LoVo (cell line): ENCODE data around the gene NRXN3.

ENCODE experiments used
- DNase-seq: peaks from one replicate; pipeline ENCODE4 v3.0.0-alpha.2; 2016; ENCODE audit warnings: low spot score

The NRXN3 gene

DNA sequence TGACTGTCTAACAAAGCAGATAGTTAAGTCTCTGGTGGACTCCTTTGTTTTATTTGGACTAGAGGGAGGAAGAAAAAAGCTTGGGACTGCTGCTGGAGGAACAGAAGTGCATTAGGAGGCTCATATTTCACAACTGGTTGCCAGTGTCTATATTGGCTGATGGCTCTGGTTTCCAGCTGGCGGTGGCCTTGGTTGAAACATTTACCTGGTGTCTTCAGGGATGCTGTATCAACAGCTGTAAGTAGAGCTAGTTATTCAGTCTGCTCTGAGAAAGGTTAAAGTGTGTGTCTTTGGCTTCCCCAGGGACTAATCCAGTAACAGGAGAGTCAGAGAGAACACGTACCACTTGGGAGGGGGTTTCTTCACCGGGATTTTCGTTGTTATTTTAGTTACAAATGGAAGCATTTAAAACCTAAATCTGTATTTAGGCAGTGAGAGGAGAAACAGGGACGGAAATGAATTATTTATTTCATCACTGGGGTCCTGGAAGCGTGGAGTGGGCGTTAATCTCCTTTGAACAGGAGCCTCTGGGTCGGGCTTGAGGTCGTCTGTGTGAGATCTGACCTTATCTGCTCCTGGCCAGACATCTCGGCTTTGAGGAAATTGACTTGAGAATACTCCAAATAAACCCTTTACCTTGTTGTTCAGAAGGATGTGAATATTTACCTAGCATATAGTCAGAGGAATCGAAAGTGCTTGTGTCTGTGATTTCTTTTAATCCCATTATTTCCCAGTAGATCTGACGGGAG, 149.9 kb downstream of the NRXN3 start:
- no peak for DNase-seq

DNA sequence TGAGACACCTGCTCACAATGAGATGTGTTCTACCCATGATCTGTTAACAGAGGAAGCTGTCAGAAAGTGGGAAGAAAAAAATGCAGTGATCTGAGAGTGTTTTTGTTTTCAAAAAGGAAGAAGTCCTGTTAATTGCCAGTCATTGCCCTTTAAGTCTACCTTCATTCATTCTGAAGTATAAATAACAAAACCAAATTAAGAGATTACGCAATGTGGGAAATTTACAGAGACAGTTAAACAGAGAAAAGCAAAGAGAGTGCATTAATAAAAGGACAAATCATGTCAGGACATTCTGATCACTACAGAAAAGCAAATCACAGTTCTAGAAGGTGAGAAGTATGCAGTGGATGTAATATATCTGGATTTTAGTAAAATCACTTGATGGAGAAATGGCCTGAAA, 154.2 kb downstream of the NRXN3 start:
- DNase-seq: no peak

DNA sequence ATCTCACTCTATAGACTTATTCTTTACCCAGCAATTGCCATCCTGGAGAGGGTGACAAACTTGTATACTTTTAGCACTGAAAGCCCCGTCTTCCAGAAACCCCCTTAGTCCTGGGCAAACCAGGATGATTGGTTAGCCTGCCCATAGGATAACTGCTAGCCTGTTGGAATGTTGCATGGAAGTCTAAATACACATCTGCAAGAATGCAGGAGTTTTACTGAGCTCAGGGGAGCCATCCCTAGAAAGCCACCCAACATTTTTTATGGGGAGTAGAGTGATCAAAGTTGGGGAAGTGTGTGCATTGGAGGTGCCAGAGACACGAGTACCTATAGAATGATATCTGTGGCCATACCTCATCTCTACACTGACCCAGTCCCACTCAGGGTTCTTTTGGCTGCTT, 155.7 kb downstream of the NRXN3 start:
- no peak for DNase-seq

DNA sequence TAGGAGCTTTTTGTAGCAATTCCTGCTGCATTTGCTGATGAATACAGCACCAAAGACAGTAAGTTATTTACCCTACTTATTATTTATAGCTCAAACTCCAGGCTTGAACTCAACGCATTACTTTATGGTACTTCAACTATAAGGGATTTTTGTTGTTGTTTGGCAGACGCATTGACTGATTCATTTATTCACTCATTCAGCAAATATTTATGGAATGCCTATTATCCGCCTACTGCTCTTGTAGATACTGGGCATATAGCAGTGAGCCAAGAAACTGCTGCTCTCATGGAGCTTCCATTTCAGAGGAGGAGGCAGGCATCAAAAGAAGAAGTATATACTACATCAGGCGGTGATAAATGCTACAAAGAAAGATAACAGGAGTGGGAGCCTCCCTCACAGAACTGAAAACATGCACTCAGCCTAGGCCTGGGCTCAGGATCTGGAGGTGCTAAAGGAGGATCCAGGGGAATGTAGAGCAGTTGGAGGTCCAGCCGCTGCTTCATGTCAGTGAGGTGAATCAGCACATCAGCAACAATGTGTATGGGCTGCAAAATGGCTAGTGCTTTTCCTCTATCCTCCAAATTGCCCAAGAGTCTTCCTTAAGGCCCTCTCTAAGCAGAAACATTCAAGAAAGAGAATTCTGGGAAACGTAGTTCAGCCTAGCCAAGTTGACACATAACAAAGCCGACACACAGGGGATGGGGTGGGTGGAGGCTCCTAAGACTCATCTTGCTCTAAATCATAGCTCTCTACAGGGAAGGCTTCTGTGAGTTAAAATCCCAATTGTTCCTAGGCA, 157.5 kb downstream of the NRXN3 start:
- no peak for DNase-seq

DNA sequence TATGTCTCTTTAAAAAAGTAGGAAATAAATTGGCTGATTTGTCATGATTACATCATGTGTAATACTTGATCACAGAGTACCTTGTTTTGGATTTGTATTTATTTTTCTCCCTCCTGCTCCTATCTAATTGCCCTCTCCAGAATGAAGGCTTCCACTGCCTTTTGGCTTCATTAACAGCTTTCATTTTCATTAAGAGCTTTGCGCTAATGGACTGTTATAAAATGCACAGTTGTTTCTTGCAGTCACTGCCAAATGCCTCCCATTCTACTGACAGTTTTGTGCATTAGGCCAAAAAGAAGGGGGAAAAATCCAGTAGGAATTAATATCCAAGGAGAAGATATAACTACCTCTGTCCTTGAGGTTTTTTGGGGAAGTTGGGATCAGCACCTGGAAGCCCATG, 159.2 kb downstream of the NRXN3 start:
- DNase-seq: no peak

DNA sequence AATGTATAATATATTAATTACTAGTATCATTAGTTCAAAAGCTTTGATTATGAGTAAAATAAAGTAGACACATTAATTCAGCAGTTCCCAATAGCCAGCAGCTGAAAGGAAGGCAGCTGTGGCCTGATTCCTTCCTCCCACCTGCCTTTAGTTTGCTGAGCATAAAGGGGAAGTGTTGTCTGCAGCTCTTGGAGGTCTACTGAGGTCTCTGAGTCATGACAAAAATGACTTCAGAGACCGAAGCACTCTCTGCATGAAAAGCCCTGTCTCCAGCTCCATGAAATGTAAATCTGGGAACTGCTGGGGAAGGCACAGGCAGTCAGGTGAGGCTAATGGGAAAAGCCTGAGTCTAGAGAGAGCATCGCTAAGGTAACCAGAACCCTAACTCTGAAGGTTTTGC, 165.4 kb downstream of the NRXN3 start:
- no peak for DNase-seq

DNA sequence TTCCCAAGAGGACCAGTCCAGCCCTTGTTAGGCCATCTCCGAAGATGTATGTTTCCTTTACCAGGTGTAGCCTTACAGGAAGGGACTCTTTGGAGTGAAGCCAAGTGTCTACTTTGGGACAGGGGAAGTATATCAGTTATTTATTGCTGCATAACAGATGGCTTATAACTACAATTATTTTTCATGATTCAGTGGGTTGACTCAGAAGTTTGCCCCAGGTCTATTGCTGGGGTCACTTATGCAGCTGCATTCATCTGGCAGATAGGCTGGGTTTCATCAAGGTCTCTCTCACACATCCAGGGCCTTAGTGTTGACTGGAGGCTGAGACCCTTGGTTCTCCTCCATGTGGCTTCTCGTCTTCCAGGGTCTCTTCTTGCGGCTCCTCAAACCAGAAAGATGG, 170.1 kb downstream of the NRXN3 start:
- DNase-seq: no peak

DNA sequence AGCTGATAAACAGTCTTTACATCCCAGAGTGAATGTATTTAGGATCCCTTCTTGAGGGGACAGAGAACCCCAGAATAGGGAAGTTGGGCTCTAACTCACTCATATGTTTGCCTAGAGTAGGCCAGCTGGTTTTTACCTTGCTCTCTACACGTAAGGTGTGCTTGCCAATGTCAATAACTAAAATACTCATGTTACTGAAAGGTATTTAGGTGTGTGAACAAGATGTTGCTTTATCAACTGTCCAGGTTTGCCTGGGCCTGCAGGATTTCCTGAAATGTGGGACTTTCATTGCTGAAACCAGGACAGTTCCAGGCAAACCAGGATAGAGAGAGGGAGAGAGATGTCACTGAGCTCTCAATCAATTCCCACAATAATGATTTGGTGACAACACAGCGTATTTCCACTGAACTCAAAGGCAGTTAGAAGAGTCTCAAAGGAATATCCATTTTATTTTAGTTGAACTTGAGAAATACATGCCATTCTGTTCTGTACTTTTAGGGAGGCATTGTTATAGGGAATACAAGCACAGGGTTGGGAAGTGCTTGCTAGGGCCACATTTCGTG, 171.7 kb downstream of the NRXN3 start:
- no peak for DNase-seq

DNA sequence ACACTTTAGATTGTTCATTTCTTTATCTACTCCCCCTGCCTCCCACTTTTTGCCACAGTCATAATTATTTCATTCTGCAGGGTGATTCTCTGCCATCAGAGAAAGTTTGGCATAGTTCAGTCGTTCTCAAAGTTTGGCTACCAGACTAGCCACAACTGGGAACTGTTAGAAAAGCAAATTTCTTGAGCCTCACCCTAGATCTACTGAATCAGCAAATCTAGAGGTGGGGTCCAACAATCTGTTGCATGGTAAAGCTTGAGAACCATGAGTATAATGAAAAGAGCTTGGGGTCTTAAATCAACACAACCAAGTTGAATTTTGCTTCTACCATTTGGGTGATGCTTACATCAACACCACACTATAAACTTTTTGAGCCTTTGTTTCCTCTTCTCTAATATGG, 172.7 kb downstream of the NRXN3 start:
- no peak for DNase-seq

DNA sequence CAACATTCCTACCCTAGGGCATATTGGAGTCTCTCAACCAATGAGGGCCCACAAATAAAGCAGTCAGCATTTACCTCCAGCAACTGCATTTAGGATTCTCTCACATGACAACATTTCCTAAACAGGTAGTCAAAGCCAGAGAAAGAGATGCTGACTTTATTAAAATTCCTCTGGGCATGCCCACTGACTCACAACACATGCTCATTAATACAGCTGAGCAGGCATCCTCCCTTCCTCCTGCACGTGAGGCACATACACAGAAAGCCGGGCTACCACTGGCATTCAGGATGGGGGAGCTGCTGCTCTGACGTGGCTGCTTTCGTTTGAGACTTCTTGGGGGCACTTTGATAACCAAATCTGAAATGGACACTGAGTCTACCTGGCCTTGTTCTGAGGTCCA, 174.1 kb downstream of the NRXN3 start:
- DNase-seq: no peak

DNA sequence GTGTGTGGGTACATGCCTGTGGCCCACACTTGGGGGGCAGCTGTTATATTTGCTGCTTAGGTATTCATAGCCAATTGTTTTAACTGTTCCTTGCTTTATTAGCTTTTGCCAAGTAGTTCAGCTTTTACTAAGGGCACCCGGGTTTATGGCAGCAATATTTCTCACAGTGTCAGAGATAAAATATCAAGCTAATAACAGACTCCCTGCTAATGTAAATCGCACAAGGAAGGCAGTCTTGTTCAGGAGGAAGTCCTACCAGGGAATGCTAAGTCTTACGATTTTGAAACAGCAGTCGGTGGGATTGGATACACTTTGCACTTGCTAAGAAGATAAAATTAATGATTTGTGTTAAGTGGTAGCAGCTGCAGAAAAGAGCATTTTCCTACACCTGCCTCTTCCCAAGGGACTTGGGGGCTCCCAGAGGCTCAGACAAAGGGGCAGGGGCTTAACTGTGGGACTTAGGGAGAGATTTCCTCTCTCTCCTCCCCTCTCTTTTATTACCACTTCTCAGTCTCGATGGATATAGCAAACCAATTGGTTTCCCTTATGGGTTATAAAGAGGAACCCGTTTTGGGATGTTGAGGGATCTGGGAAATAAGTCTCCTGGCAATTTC, 175.1 kb downstream of the NRXN3 start:
- DNase-seq: no peak

DNA sequence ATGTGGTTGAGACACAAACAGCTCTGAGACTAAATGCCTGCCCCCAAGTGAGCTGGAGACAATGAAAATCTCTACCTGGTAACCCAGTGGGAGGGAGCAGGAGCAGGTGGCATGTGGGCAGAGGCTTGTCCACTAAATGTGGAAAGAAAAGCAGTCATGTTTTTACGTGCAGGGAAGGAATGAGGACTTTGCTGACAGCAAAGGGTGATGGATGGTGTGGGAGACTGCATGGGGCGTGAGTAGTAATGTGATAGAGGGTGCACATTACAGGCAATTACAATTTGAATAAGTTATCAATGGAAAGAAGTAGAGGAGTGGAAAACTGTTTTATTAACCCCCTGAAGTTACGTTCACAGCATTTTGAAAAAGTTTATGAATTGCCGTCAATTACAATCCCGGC, 176.6 kb downstream of the NRXN3 start:
- no peak for DNase-seq

DNA sequence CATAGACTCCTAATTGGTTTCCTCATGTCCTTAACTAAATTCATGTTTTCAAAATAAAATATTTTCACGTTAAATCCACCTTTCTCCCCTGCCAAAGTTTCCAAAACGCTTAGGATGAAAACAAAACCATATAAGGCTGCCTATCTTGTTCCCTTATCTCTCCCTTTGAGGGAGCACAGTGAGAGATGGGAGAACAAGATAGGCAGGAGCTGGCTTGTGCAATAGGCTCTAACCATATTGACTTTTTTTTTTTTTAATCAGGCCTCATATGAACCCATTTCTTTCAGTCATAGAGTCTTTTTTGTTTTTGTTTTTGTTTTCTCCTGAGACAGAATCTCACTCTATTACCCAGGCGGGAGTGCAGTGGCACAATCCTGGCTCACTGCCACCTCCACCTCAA, 184.9 kb downstream of the NRXN3 start:
- no peak for DNase-seq

DNA sequence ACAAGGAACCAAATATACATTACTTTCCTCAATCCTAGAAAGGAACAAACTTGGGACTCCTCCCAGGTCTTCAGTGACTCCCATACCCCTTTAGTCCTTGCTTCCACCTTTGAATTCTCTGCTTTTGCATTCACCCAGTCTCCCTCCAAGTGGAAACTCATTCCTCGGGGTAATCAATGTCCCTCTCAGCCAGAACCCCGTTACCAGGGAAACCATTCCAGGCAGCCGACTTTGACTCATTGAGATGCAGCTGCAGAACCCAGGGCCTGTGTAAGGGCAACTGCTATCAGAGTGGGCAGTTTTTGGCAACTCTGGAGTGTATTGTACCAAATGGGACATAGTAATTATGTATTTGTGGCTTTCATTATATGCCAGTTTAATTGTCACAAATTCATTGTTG, 186.2 kb downstream of the NRXN3 start:
- DNase-seq: no peak

DNA sequence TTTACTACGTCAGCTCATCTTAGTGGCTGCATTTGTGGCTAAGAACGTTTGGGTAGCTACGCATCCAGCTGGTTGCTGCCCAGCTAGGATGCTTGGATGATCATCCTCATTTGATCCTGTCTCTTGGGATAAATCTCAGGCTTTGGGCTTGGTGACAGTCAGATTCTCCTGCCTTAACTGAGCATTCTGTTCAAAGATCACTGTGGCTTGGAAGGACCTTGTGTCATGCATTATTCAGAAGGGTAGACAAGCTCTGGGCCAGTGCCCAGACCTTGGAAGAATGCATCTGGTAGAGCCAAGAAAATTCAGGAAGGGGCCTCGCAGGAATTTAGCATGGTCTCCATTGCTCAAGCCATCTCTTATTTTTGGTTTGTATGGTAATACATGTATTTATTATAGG, 188.4 kb downstream of the NRXN3 start:
- no peak for DNase-seq

DNA sequence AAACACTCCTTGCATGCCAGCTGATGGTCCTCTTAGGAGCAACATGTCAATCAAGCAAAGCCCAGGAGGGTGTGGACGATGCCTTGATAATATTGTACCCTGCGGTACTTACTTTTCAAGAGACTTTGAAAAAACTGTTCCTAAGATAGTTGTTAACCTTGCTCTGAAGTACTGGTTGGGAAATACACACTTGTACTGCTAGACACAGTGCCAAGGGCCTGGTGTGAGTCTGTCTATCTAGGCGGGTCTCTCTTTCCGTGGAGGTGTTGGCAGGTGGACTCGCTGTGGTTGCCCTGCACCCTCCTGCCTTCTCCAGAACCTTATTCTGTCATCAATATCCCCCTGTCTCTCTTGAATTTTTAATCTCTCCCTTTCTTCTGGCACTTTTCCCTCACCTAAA, 189.4 kb downstream of the NRXN3 start:
- DNase-seq: no peak

DNA sequence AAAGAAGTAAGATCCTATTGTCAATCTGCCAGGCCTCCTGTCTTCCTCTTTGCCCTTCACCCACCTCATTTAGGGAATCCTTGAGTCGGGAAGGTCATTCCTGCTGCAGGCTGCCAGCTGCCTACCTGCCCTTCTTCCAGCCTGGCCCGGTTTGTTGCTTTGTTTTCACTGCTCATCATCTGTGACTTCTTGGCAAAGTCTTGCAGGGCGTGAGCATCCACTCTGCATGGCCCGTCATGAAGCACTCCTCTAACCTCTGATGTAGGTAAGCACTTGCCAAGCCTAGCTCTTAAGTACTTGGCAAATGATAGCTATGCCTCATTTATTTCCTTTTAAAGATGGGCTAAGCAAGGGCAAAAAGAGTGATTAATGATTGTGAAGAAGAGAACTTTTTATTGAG, 192.8 kb downstream of the NRXN3 start:
- DNase-seq: no peak

DNA sequence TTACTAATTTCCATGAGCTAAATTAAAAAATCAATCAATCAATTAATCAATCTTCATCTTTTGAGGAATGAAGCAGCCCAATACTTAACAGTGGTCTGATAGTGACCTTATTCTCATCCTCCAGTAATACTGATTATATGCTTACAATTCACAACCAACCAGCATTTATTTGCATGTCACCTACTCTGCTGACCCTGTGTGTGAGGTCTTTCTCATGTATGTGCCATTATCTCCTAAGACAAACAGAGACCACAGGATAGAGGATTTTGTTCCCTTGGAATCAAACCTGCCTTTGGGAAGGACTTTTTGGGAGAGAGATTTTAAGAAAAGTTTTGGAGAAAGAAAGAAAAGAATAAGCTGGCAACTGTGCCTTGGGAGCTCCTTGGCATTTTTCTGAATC, 197.2 kb downstream of the NRXN3 start:
- no peak for DNase-seq

DNA sequence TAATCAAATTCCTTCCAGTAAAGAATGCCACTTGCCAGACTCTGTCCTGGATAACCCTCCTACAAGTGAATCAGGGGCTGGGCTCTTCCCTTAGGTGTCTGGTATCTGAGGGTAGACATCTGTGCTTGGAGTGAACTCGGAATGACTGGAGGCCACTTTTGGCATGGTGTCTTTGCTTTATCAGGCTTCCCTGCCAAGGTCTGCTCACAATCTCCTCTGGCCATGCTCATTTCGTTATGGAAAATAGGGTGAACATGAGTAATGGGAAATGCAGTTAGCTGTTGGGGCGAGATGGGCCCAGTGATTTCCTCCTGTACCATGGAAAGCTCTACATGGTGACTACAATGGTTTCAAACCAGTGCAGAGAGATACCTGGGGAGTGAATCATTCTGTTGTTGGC, 212.9 kb downstream of the NRXN3 start:
- DNase-seq: no peak

DNA sequence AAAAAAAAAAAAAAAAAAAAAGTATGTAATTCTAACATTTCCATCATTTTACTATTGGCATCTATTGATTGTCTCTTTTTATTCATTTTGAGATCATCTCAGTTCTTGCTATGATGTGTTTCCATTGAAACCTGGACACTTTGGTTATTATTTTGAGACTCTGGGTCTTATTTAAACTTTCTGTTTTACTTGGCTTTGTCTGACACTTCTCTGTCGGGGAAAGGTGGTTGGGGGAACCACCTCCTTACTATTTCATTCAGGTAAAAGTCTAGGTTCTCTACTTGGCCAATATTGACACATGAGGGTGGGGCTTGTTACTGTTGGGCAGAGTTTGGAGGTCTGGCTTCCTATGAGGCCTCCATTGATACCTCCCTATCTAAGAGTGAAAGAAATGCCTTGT, 228.0 kb downstream of the NRXN3 start:
- DNase-seq: no peak

DNA sequence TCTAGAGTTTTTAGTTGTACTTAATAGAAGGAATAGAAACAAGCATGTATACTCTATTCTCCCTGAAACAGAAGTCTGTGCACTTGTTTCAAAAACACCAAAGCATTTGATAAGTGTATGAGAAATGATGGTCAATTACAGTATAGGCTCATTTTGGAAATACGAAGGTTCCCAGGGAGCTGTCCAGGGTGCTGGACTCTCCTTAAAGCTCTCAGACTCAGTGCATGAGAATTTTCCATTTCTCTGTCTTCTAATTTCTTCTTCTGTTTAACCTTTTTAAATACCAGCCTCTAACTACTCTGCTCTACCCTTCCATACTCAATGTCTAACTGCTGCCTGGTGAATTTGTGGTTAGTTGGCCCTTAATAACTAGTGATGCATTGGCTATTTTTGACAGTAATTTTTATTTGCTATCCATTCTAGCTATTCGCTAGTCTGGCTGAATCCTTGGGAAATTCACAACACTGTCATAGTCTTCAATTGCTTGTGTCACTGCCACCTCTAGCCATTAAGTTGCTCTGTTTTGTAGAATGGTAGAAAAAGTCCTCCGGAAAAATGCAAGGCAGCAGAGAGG, 229.2 kb downstream of the NRXN3 start:
- DNase-seq: peak; percentile 8

DNA sequence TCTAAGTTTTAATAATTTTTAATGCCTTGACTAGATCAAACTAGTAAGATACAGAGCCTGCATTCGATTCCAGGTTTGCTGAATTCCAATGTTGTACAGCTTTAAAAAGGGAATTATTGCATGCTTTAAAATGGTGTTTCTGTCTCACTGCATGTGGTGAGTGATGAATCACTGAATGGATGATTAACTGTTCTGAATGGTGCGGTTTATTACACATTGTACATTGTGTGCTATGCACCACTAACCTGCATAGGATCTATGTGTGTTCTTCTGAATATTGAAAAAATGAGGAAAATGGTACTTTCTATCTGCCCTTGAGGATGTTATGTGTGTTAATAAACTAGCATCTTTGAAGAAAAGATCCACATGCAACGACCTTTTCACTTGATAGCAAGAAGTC, 231.7 kb downstream of the NRXN3 start:
- DNase-seq: no peak
